ENCODE measurements around the gene CPPED1.
"Not testable (repeated sequence)": the region's sequence is repeated elsewhere in the genome, so short reads cannot be mapped to it uniquely, and the experiment has no call there.

CPPED1 gene

DNA sequence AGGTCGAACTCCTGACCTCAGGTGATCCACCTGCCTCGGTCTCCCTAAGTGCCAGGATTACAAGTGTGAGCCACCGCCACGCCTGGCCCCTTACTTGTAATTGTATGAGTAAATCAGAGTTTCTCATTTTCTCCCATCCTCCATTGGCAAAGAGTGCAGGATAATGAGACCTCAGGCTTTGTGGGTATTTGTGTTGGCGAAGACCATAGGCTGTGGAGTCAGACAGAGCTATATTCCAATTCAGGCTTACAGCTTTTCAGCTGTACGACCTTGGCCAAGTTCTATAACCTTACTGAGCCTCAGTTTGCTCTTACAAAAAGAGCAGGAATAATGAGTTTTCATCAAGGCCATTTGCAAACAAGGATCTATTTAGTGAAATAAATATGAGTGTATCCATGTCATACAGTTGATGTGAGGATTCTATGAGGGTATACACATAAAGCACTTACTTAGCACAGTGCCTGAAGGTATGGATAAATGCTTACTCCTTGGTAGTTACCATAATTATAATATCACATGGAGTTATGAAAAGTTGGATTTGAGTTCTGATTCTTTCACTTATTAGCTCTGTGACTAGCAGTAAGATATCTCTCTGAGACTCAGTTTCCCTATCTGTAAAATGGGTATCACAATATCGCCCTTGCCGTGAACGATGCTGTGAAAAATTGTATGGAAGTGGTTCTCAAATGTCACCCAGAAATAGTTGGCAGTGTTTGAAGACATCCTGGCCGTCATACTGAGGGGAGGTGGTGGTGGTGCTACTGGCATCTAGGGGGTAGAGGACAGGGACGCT lies 25.6 kb upstream of the CPPED1 start:
- TF ChIP-seq ZFX (IDR thresholded peaks at IDR 0.05) = no peak
- no peak overlapping the region for H3K27ac ChIP-seq

- TF ChIP-seq ZFX (IDR thresholded peaks at IDR 0.05) = no peak
- no peak for TF ChIP-seq CTCF (conservative IDR thresholded peaks at IDR 0.05)
- H3K27ac ChIP-seq = no peak overlapping the region
Measured at GRCh38 chr16:12828206-12828605, 24.5 kb upstream of the CPPED1 start.

GRCh38 chr16:12826559-12826958 lies 22.9 kb upstream of the CPPED1 start:
- no peak for TF ChIP-seq CTCF (conservative IDR thresholded peaks at IDR 0.05)
- TF ChIP-seq ZFX (IDR thresholded peaks at IDR 0.05) = no peak
- H3K27ac ChIP-seq = no peak overlapping the region

DNA sequence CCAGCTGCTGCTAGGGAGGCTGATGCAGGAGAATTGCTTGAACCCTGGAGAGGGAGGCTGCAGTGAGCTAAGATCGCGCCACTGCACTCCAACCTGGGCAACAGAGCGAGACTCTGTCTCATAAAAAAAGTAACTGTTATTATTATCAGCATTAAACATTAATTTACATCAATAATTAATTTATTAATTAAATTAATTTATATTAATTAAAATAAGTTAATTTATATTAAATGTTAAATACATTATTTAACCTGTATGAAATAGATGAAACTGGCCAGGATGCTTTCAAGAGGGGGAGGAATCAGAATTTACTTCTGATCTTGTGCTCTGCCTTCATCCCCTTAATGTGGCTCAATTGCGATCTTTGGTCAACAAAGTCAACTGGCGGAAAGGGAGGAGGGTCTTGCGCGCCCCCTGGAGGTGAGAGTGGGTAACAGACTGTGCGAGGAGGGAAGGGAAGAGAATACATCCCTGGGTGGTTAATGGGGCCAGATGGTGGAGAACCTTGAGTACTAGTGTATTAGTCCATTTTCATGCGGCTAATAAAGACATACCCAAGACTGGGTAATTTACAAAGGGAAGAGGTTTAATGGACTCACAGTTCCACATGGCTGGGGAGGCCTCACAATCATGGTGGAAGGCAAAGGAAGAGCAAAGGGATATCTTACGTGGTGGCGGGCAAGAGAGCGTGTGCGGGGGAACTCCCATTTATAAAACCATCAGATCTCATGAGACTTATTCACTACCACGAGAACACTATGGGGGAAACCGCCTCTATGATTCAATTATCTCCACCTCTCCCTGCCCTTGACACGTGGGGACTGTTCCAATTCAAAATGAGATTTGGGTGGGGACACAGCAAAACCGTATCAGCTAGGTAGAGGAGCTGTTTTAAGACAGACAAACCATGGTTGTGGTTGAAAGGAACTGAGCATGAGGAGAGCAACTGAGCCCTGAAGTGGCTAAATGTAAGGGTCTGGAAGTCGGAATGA lies 15.7 kb upstream of the CPPED1 start:
- H3K27ac ChIP-seq = no peak overlapping the region
- TF ChIP-seq CTCF (conservative IDR thresholded peaks at IDR 0.05) (peak; percentile 92), ZFX (IDR thresholded peaks at IDR 0.05) (no peak)

GRCh38 chr16:12818326-12818725 lies 14.6 kb upstream of the CPPED1 start:
- no peak for TF ChIP-seq ZFX (IDR thresholded peaks at IDR 0.05)
- TF ChIP-seq CTCF (conservative IDR thresholded peaks at IDR 0.05) = no peak
- no peak overlapping the region for H3K27ac ChIP-seq

DNA sequence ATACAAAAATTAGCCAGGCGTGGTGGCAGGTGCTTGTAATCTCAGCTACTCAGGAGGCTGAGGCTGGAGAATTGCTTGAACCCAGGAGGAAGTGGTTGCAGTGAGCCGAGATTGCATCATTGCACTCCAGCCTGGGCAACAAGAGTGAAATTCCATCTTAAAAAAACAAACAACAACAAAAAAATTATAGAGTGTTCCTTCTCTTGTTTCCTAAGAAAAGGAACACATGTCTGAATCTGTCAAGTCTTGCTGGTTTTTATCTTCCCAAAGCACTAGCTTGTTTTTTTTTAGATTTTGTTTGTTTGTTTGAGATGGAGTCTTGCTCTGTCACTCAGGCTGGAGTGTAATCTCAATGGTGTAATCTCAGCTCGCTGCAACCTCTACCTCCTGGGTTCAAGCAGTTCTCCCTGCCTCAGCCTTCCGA lies 13.1 kb upstream of the CPPED1 start:
- not testable (repeated sequence) for H3K27ac ChIP-seq

GRCh38 chr16:12815361-12815760 lies 11.7 kb upstream of the CPPED1 start:
- no peak for TF ChIP-seq ZFX (IDR thresholded peaks at IDR 0.05)
- no peak overlapping the region for H3K27ac ChIP-seq

DNA sequence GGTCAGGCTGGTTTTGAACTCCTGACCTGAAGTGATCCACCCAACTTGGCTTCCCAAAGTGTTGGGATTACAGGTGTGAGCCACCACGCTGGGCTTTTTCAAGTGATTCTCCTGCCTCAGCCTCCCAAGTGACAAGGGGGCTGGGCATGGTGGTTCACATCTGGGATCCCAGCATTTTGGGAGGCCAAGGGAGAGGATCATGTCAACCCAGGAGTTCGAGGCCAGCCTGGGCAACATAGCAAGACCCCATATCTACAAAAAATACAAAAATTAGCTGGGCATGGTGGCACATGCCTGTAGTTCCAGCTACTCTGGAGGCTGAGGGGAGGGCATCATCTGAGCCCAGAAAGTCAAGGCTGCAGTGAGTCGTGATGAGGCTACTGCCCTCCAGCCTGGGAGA lies 10.0 kb upstream of the CPPED1 start:
- not testable (repeated sequence) for H3K27ac ChIP-seq

GRCh38 chr16:12813321-12813720 lies 9.6 kb upstream of the CPPED1 start:
- not testable (repeated sequence) for H3K27ac ChIP-seq
